ENCODE data around the gene CNNM4.

DNA sequence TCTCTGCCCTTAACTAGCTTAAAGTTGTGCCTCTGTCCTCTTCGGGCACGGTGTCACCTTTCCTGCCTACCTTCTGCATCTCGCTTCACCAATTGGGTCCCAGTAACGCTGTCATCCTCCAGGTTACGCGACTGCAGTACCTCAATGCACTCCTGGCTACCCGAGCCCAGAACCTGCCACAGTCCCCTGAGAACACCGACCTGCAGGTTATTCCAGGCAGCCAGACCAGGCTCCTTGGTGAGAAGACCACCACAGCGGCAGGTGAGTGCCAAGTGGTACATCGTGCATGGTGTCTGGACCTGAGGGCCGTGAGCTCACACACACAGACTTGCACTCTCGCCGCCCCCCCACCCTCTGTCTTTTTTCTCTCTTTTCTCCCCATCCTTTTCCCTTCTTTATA, 68.2 kb downstream of the CNNM4 start:
- TF ChIP-seq, protein P1, sequence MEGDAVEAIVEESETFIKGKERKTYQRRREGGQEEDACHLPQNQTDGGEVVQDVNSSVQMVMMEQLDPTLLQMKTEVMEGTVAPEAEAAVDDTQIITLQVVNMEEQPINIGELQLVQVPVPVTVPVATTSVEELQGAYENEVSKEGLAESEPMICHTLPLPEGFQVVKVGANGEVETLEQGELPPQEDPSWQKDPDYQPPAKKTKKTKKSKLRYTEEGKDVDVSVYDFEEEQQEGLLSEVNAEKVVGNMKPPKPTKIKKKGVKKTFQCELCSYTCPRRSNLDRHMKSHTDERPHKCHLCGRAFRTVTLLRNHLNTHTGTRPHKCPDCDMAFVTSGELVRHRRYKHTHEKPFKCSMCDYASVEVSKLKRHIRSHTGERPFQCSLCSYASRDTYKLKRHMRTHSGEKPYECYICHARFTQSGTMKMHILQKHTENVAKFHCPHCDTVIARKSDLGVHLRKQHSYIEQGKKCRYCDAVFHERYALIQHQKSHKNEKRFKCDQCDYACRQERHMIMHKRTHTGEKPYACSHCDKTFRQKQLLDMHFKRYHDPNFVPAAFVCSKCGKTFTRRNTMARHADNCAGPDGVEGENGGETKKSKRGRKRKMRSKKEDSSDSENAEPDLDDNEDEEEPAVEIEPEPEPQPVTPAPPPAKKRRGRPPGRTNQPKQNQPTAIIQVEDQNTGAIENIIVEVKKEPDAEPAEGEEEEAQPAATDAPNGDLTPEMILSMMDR (IDR thresholded peaks at IDR 0.05; ENCODE audit: low read depth, low read length): no peak
- no peak for TF ChIP-seq EZH2phosphoT487 (IDR thresholded peaks at IDR 0.05; ENCODE audit: low read depth)

Measured in OCI-LY3 (cell line).